ENCODE data around the gene USP7. TPM values are rescaled to one million over a fixed set of nuclear protein-coding genes. Genes with fewer than 3 reads are reported as not detected.

USP7 gene
- total RNA-seq, 1 experiment from 2014 or later: 148 TPM

- Histone ChIP-seq H3K27me3 (replicated peaks; ENCODE audit: control insufficient read depth, insufficient read depth, low read length) (no peaks in the 10 kb centered on the region), H3K4me1 (no peaks in the 10 kb centered on the region), H3K36me3 (ENCODE audit: control insufficient read depth, insufficient read depth, low read length) (no peaks in the 10 kb centered on the region), H3K4me3 (ENCODE audit: low read depth, low read length) (no peak overlapping the region), H3K9me3 (no peaks in the 10 kb centered on the region)
- intact Hi-C loops (cut with micrococcal nuclease; ENCODE audit: unreplicated experiment): no loop called here
- Mint-ChIP-seq H3K27me3 (ENCODE audit: insufficient read depth, unreplicated experiment) (no peaks in the 10 kb centered on the region), H3K27ac (ENCODE audit: unreplicated experiment) (no peak overlapping the region), H3K36me3 (ENCODE audit: insufficient read depth, unreplicated experiment) (peaks cover 3% of the 10 kb centered on the region), H3K4me3 (ENCODE audit: unreplicated experiment) (no peak overlapping the region), H3K9me3 (ENCODE audit: unreplicated experiment) (no peaks in the 10 kb centered on the region), H3K4me1 (ENCODE audit: low read depth, unreplicated experiment) (peaks cover 1% of the 10 kb centered on the region)
- no peak for DNase-seq
- TF ChIP-seq, protein P1, sequence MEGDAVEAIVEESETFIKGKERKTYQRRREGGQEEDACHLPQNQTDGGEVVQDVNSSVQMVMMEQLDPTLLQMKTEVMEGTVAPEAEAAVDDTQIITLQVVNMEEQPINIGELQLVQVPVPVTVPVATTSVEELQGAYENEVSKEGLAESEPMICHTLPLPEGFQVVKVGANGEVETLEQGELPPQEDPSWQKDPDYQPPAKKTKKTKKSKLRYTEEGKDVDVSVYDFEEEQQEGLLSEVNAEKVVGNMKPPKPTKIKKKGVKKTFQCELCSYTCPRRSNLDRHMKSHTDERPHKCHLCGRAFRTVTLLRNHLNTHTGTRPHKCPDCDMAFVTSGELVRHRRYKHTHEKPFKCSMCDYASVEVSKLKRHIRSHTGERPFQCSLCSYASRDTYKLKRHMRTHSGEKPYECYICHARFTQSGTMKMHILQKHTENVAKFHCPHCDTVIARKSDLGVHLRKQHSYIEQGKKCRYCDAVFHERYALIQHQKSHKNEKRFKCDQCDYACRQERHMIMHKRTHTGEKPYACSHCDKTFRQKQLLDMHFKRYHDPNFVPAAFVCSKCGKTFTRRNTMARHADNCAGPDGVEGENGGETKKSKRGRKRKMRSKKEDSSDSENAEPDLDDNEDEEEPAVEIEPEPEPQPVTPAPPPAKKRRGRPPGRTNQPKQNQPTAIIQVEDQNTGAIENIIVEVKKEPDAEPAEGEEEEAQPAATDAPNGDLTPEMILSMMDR (IDR thresholded peaks at IDR 0.05; ENCODE audit: insufficient read depth in 1 of 2, low read depth in 1 of 2, low read length in 1 of 2, severe bottlenecking in 1 of 2, unreplicated experiment in 1 of 2): no peak
- POLR2A ChIA-PET: no interaction called here
- BruUV-seq (replicated peaks): no TSS peak
- CTCF ChIA-PET: interaction anchor here (0.5 to 2.2 kb wide), 3 partner anchors 31 to 61 kb away, joined by 3 to 14 read pairs (median 9); no protein-coding TSS in a partner anchor
These were observed 3.6 kb upstream of the USP7 start for GRCh38 chr16:8967132-8967821.

GRCh38 chr16:8966817-8967131 is 3.1 kb upstream of the USP7 start:
- peaks cover 6% of the 10 kb centered on the region for H3K4me1 Mint-ChIP-seq (ENCODE audit: low read depth, unreplicated experiment)
- TF ChIP-seq, protein P1 (IDR thresholded peaks at IDR 0.05; ENCODE audit: insufficient read depth in 1 of 2, low read depth in 1 of 2, low read length in 1 of 2, severe bottlenecking in 1 of 2, unreplicated experiment in 1 of 2): no peak
- DNase-seq: no peak
- no peaks in the 10 kb centered on the region for H3K9me3 Mint-ChIP-seq (ENCODE audit: unreplicated experiment)
- ChIA-PET CTCF (interaction anchor here (0.5 to 2.2 kb wide), 3 partner anchors 30 to 62 kb away, joined by 3 to 14 read pairs (median 9); no protein-coding TSS in a partner anchor), POLR2A (no interaction called here)
- H3K36me3 ChIP-seq (ENCODE audit: control insufficient read depth, insufficient read depth, low read length): no peaks in the 10 kb centered on the region
- no peaks in the 10 kb centered on the region for H3K4me1 ChIP-seq
- no peak overlapping the region for H3K27ac Mint-ChIP-seq (ENCODE audit: unreplicated experiment)
- H3K27me3 ChIP-seq (replicated peaks; ENCODE audit: control insufficient read depth, insufficient read depth, low read length): no peaks in the 10 kb centered on the region
- no peaks in the 10 kb centered on the region for H3K9me3 ChIP-seq
- no peak overlapping the region for H3K4me3 Mint-ChIP-seq (ENCODE audit: unreplicated experiment)
- intact Hi-C loops (cut with micrococcal nuclease; ENCODE audit: unreplicated experiment): no loop called here
- no peak overlapping the region for H3K4me3 ChIP-seq (ENCODE audit: low read depth, low read length)
- no peaks in the 10 kb centered on the region for H3K27me3 Mint-ChIP-seq (ENCODE audit: insufficient read depth, unreplicated experiment)
- H3K36me3 Mint-ChIP-seq (ENCODE audit: insufficient read depth, unreplicated experiment): peaks cover 8% of the 10 kb centered on the region
- BruUV-seq (replicated peaks): no TSS peak

- Mint-ChIP-seq H3K27ac (ENCODE audit: unreplicated experiment) (no peak overlapping the region), H3K27me3 (ENCODE audit: insufficient read depth, unreplicated experiment) (no peaks in the 10 kb centered on the region), H3K9me3 (ENCODE audit: unreplicated experiment) (no peaks in the 10 kb centered on the region), H3K4me3 (ENCODE audit: unreplicated experiment) (peak overlapping the region; percentile 67), H3K36me3 (ENCODE audit: insufficient read depth, unreplicated experiment) (peaks cover 16% of the 10 kb centered on the region), H3K4me1 (ENCODE audit: low read depth, unreplicated experiment) (peaks cover 23% of the 10 kb centered on the region)
- Histone ChIP-seq H3K9me3 (no peaks in the 10 kb centered on the region), H3K36me3 (ENCODE audit: control insufficient read depth, insufficient read depth, low read length) (no peaks in the 10 kb centered on the region), H3K4me1 (peaks cover 15% of the 10 kb centered on the region), H3K4me3 (ENCODE audit: low read depth, low read length) (peak overlapping the region; percentile 45), H3K27me3 (replicated peaks; ENCODE audit: control insufficient read depth, insufficient read depth, low read length) (no peaks in the 10 kb centered on the region)
- BruUV-seq (replicated peaks): TSS peak; percentile 65
- intact Hi-C loops (cut with micrococcal nuclease; ENCODE audit: unreplicated experiment): loop anchor here (2.0 kb wide), 1 partner anchor 44 kb away; no protein-coding TSS in a partner anchor
- POLR2A ChIA-PET: no interaction called here
- no peak for DNase-seq
- CTCF ChIA-PET: interaction anchor here (0.5 to 0.9 kb wide), 2 partner anchors 31 to 44 kb away, joined by 4 to 5 read pairs; no protein-coding TSS in a partner anchor
- TF ChIP-seq, protein P1 (IDR thresholded peaks at IDR 0.05; ENCODE audit: insufficient read depth in 1 of 2, low read depth in 1 of 2, low read length in 1 of 2, severe bottlenecking in 1 of 2, unreplicated experiment in 1 of 2): no peak
These were observed 756 bp upstream of the USP7 start for GRCh38 chr16:8964462-8964861.
